Inflammatory macrophage treated with lipopolysaccharide for 4 hours (primary cell): ENCODE measurements around the gene ORC5.
A peak's percentile ranks its signal among the peaks of the same experiment; 100 is the strongest.
"Not testable (repeated sequence)": the region's sequence is repeated elsewhere in the genome, so short reads cannot be mapped to it uniquely, and the experiment has no call there.

Experiments used
- DNase-seq: peaks from one replicate; pipeline ENCODE4 v3.0.0-alpha.2; 2020

The ORC5 gene

GRCh38 chr7:104179178-104179577 is 28.6 kb downstream of the ORC5 start:
- DNase-seq = no peak

GRCh38 chr7:104177565-104178083 is 30.2 kb downstream of the ORC5 start:
- not testable (repeated sequence) for DNase-seq

GRCh38 chr7:104176332-104176731 is 31.5 kb downstream of the ORC5 start:
- DNase-seq = no peak

GRCh38 chr7:104175361-104175984 is 32.3 kb downstream of the ORC5 start:
- no peak for DNase-seq

GRCh38 chr7:104174798-104175197 is 33.0 kb downstream of the ORC5 start:
- DNase-seq = no peak

- DNase-seq = no peak
These were observed 45.7 kb downstream of the ORC5 start for GRCh38 chr7:104162081-104162480.

- DNase-seq = no peak
These were observed 46.6 kb downstream of the ORC5 start for GRCh38 chr7:104161244-104161643.

- peak; percentile 21 for DNase-seq
These were observed 47.4 kb downstream of the ORC5 start for GRCh38 chr7:104160375-104160774.

GRCh38 chr7:104156842-104157277 is 51.0 kb downstream of the ORC5 start:
- peak; percentile 10 for DNase-seq

GRCh38 chr7:104153287-104153686 is 54.5 kb downstream of the ORC5 start:
- no peak for DNase-seq

- DNase-seq = no peak
These were observed 55.3 kb downstream of the ORC5 start for GRCh38 chr7:104152468-104152867.

- DNase-seq = no peak
These were observed 57.3 kb downstream of the ORC5 start for GRCh38 chr7:104150470-104150869.

- DNase-seq = no peak
These were observed 58.0 kb downstream of the ORC5 start for GRCh38 chr7:104149822-104150221.

GRCh38 chr7:104142147-104142546 is 65.7 kb downstream of the ORC5 start:
- DNase-seq = no peak

- DNase-seq = no peak
These were observed 69.8 kb downstream of the ORC5 start for GRCh38 chr7:104137971-104138370.

GRCh38 chr7:104137511-104137910 is 70.3 kb downstream of the ORC5 start:
- no peak for DNase-seq

- DNase-seq = no peak
These were observed 70.8 kb downstream of the ORC5 start for GRCh38 chr7:104136981-104137380.

- no peak for DNase-seq
These were observed 71.3 kb downstream of the ORC5 start for GRCh38 chr7:104136561-104136960.

- DNase-seq = no peak
These were observed 71.9 kb downstream of the ORC5 start for GRCh38 chr7:104135760-104136558.

GRCh38 chr7:104133238-104133637 is 74.6 kb downstream of the ORC5 start:
- DNase-seq = no peak

- DNase-seq = no peak
These were observed 77.1 kb downstream of the ORC5 start for GRCh38 chr7:104130726-104131125.

- DNase-seq = no peak
These were observed 80.6 kb downstream of the ORC5 start for GRCh38 chr7:104127204-104127603.

- no peak for DNase-seq
These were observed 81.4 kb downstream of the ORC5 start for GRCh38 chr7:104126411-104126841.

GRCh38 chr7:104124893-104125477 is 82.8 kb downstream of the ORC5 start:
- no peak for DNase-seq
